CD4-positive, alpha-beta T cell treated with Interleukin-2 at 100 ng/mL for 4 hours (primary cell): ENCODE measurements around the gene ABHD16A.

Source experiments
- DNase-seq: peaks from one replicate; pipeline ENCODE4 v3.0.0-alpha.2; 2020; ENCODE audit warnings: low spot score

Gene ABHD16A

GRCh38 chr6:31662124-31662723, 40.9 kb downstream of the ABHD16A start:
- no peak for DNase-seq

- DNase-seq = no peak
These were observed 41.6 kb downstream of the ABHD16A start for GRCh38 chr6:31661262-31662123.

GRCh38 chr6:31660381-31661261, 42.5 kb downstream of the ABHD16A start, which contains the start of gene C6orf47:
TSS of gene C6orf47 (minus strand) at chr6:31660778. CDS start at chr6:31659947, 831 bp downstream.
- peak; percentile 71 for DNase-seq

DNA sequence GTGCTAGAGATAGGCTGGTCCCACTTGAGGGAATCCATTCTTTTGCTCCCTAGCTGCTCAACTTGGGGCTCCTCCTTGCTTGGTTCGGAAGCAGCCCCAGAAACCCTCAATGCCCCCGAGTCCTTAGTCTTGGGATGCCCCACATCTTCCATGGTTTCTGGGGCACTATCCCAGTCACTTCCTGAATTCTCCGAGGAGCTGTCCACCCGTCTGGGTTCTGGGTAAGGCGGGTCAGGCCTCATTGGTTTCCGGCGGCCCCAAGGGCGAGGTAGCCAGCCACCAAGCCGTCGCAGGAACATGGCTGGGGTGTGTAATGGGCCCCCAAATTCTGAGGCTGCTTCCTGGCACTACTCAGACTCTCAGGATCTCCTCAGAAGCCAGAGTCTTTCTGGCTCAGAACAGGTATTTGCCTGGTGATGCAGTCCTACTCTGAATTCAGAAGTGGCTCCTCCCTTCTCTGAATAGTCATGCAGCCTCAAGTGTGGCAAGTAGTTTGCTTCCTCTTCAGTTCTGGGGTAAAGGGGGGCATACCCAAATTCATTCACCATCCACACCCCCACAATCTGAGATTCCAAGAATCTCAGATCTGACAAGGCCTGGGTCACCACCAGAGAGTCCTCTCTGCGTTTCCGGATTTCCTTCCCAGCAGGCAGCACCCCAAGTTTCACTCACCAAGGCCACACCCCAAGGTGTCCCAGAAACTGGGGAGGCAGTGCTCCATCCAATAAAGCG, 43.3 kb downstream of the ABHD16A start:
- DNase-seq = peak; percentile 67

- no peak for DNase-seq
These were observed 44.0 kb downstream of the ABHD16A start for GRCh38 chr6:31658983-31659648.

DNA sequence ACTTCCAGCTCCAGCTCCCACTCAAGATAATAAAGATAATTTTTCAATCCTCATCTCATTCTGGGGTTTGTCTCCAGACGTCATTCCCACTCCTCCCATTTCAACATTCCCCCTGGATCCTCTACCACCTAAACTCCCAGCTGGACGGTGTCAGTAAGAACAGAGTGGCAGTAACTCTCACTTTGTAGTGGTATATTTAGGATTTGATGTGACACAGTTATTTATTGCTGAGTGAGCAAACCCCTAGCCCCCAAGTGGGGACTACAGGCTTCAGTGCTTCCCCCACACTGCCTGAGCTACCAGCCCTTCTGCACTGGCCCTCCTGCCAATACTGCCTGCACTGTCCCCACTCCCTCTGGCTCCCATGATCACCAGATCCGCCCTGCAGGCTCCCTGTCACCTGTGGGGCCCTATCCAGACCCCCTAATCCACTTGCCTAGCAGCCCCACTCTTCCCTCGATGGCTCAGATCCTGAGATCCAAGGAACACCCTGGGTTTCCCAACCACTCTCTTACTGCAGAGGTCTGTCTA, 44.9 kb downstream of the ABHD16A start:
- no peak for DNase-seq

- peak; percentile 22 for DNase-seq
These were observed 45.5 kb downstream of the ABHD16A start for GRCh38 chr6:31657406-31658157.

DNA sequence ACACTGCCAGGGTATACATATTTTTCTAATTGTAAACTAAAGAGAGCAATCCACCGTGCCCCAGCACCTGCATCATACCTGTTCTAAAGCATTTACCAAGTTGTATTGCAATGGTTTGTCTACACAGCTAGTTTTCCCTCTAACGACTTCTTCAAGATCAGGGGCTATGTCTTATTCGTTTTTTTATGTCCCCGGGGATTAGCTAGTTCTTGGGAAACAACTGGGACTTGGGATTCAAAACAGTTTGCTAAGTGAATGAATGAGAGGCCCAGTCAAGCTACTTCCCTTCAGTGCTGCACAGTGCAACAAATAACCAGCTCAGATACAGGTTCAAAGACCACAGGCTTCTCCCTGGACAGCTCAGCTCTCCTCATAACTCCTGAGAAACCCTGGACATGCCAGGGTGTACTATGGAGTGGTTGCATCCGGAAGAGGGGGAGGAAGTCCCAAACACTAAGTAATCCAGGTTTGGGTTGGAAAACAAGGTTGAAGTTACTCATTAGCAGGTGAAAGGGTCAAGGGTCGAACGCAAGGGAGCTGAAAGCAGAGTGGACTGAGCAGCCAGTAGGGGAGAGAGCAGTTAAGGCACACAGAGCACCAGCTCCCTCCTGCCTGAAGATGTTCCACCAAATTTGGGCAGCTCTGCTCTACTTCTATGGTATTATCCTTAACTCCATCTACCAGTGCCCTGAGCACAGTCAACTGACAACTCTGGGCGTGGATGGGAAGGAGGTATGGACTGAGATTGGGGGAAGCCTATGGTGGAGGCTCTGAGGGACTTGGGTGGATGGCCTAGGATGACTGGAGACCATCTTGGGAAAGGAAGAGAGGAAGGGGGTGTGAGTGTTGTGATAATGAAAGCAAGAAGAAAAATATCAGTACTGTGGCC, 47.5 kb downstream of the ABHD16A start, which contains the start of gene APOM:
Gene APOM, plus strand, starts transcription at position 546 of the 889 bp plus-strand sequence. Its CDS starts 73 bp downstream, at position 619.
- DNase-seq = no peak

DNA sequence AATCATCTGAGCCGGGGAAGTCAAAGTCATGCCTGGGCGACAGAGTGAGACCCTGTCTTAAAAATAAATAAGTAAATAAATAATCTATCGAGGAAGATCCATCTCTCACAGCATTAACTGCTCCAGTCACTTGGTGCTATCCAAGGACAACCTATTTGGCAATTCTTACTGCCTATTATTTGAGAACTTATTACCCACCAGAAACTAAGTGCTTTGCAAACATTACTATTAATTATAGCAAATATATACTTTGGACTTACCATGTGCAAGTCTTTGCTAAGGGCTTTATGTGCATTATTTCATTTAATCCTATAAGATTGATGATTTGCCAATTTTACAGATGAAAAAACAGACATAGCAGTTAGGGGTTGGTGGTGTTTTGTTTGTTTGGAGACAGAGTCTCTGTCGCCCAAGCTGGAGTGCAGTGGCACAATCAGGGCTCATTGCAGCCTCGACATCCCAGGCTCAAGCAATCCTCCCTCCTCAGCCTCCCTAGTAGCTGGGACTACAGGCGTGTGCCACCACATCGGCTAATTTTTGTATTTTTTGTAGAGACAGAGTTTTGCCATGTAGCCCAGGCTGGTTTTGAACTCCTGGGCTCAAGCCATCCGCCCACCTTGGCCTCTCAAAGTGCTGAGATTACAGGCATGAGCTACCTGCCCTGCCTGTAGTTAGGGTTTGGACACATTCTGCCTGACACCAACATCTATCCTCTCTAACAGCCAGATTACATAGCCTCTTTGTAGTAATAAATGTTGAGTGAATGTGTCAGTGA, 48.4 kb downstream of the ABHD16A start:
- DNase-seq = no peak

DNA sequence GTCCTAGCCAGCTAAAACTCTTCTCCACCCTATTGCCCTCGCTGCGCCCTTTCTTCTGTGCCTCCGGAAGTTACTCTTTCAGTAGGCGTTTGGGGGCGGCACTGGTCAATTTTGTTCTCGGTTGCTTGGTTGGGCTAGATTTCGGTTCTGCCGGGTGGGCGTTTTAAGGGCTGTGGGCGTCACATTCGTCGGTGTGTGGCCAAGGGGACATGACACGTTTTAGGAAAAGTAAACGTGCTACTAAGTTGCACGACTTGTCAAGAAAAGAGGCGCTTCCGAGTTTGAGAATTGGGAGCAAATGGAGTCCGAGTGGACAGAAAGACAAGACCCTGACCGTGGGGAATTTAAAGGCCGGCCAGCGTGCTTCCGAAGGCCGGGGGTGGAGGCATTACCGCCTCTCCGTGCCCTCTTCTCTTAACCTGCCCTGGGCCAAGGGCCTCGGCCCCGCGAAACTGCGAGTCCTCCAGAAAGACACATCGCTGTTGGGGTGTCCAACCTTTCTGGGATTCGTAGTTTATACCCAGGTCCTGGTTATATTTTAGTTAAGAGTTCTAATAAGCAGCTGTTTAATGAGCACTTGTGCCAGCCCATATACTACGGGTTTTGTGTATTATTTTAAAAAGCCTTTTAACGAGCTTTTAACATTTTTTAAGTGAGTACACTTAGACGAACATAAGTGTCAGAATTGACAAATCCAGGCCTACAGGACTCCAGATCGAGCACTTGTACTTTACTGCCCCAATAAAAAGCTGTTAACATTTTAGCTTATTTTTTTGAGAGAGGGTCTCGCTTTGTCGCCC, 50.0 kb downstream of the ABHD16A start:
- DNase-seq = no peak

DNA sequence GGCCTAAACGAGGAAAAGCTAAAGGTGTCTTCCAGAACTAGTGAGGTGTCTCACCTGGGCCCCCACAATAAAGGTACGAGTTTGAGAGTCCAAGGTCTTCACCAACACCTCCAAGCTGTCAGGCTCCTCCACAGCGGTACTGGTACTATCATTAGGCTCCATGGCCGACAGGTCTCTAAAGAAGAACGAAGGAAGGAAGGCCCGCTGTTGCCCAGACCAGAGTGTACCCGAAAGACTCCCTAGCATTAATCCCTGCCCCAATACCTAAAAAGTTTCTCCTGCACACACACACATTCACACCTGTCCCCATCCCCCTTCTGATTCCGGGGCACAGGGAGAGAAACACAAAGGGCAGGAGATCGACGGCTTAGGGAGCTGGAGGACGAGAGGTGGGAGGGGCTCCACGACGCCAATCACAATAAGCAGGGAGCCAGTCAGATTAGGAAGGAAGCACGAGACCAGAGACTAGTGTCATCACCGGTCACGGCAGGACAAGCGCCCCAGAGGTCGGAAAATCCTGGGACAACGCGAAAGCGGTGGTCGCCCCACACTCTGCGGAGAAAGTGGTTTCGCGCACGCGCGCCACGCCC, 51.4 kb downstream of the ABHD16A start:
- DNase-seq = no peak

- no peak for DNase-seq
These were observed 57.8 kb downstream of the ABHD16A start for GRCh38 chr6:31645325-31645724.

DNA sequence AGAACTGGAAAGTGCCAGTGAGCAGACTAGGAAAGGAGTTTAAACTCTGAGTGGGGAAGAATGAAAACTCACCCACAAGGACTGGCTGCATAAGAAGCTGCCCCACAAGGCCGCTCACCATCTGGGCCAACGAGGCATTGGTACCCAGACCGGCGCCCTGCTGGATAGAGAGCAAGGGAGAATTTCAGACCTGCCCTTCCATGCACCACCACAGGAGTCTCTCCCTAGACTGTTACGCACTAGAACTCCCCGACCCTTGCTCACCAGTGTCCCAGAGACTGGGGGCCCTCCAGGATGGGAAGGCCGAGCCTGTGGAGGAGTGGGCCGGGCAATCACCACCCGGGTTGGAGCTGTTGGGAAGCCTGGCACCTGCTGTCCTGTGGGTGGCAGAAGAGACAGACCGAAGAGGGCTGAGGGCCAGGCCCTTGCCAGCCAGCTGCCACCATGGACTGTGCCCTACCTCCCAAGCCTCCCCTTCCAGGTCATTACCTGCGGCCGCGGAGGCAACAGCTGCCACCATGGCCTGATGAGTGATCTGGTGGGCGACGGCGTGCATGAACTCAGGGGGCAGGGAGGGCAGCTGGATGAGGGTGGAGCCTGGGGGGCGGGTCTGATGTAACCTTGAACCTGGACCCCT, 59.2 kb downstream of the ABHD16A start:
- no peak for DNase-seq

DNA sequence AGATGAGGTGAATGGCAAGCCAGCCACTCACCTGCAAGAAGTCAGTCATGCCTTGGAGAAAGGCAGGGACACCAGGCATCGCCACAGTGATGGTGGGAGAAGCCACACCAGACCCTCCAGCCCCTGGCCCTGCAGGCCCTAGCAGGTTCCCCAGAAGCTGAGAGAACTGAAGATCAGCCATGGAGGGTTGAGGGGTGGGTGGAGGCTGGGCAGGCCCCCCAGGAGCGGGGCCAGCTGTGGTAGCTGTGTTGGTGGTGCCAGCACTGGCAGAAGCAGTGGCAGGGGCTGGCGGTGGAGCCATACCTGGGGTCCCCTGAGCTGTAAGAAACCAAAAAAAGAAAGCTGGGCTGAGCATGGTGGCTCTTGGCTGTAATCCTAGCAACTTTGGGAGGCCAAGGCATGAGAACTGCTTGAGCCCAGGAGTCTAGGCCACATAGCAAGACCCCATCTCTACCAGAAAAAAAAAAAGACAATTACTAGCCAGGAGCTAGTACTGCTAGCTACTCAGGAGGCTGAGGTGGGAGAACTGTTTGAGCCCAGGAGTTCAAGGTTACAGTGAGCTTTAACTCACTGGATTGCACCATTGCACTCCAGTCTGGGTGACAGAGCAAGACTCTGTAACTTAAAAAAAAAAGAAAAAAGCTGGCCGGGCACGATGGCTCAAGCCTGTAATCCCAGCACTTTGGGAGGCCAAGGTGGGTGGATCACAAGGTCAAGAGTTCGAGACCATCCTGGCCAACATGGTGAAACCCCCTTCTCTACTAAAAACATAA, 60.1 kb downstream of the ABHD16A start:
- DNase-seq = no peak

- no peak for DNase-seq
These were observed 61.8 kb downstream of the ABHD16A start for GRCh38 chr6:31641370-31641769.

GRCh38 chr6:31640612-31641011, 62.5 kb downstream of the ABHD16A start:
- DNase-seq = no peak
